Measurements from ENCODE around the gene ACVR1C. TPM values are rescaled to one million over a fixed set of nuclear protein-coding genes. Genes with fewer than 3 reads are reported as not detected.

Gene ACVR1C
- total RNA-seq, 1 experiment from 2014 or later: 1.2 TPM

- ChIA-PET POLR2A (no interaction called here), CTCF (no interaction called here)
- H3K36me3 Mint-ChIP-seq: no peaks in the 10 kb centered on the region
- DNase-seq (ENCODE audit: low spot score) (no peak), ATAC-seq (no peak)
- H3K27me3 Mint-ChIP-seq (ENCODE audit: low read depth): peaks cover 58% of the 10 kb centered on the region
- peaks cover 5% of the 10 kb centered on the region for H3K4me1 Mint-ChIP-seq
- no peak overlapping the region for H3K27ac Mint-ChIP-seq
- no peaks in the 10 kb centered on the region for H3K9me3 Mint-ChIP-seq
- H3K4me3 Mint-ChIP-seq: no peak overlapping the region
- TF ChIP-seq ZNF396 (CRISPR knock-in tag; IDR thresholded peaks at IDR 0.05; ENCODE audit: borderline replicate concordance) (no peak), FOXP4 (CRISPR knock-in tag; IDR thresholded peaks at IDR 0.05) (no peak), FOXK1 (CRISPR knock-in tag; IDR thresholded peaks at IDR 0.05) (no peak), ZNF425 (CRISPR knock-in tag; conservative IDR thresholded peaks at IDR 0.05) (no peak), ZSCAN18 (CRISPR knock-in tag; IDR thresholded peaks at IDR 0.05) (no peak), TEAD1 (CRISPR knock-in tag; IDR thresholded peaks at IDR 0.05) (no peak), E2F5 (CRISPR knock-in tag; IDR thresholded peaks at IDR 0.05) (no peak), USF2 (CRISPR knock-in tag; IDR thresholded peaks at IDR 0.05) (no peak), CREM (CRISPR knock-in tag; IDR thresholded peaks at IDR 0.05) (no peak), SOX15 (CRISPR knock-in tag; IDR thresholded peaks at IDR 0.05) (no peak), ZNF423 (CRISPR knock-in tag; IDR thresholded peaks at IDR 0.05) (no peak), TCF7 (CRISPR knock-in tag; IDR thresholded peaks at IDR 0.05; ENCODE audit: low read depth) (no peak), ZNF219 (CRISPR knock-in tag; IDR thresholded peaks at IDR 0.05; ENCODE audit: borderline replicate concordance) (no peak), ARID4B (CRISPR knock-in tag; IDR thresholded peaks at IDR 0.05; ENCODE audit: borderline replicate concordance) (no peak), TEAD4 (CRISPR knock-in tag; IDR thresholded peaks at IDR 0.05) (no peak), GRHL2 (CRISPR knock-in tag; IDR thresholded peaks at IDR 0.05; ENCODE audit: insufficient replicate concordance, severe bottlenecking) (no peak), GTF2I (CRISPR knock-in tag; conservative IDR thresholded peaks at IDR 0.05) (no peak)
Measured at GRCh38 chr2:157662401-157662800, 33.7 kb upstream of the ACVR1C start.
